NCI-H748 (cell line): ENCODE measurements around the gene UBAC1.
"Not testable (repeated sequence)": the region's sequence is repeated elsewhere in the genome, so short reads cannot be mapped to it uniquely, and the experiment has no call there.

Experiments
- DNase-seq: peaks from one replicate; lab custom pipeline; 2025; ENCODE audit not compliant: unreplicated experiment; lab: John Stamatoyannopoulos, UW

Gene UBAC1

GRCh38 chr9:135961811-135962695, 880 bp upstream of the UBAC1 start:
- DNase-seq = peak; percentile 53

DNA sequence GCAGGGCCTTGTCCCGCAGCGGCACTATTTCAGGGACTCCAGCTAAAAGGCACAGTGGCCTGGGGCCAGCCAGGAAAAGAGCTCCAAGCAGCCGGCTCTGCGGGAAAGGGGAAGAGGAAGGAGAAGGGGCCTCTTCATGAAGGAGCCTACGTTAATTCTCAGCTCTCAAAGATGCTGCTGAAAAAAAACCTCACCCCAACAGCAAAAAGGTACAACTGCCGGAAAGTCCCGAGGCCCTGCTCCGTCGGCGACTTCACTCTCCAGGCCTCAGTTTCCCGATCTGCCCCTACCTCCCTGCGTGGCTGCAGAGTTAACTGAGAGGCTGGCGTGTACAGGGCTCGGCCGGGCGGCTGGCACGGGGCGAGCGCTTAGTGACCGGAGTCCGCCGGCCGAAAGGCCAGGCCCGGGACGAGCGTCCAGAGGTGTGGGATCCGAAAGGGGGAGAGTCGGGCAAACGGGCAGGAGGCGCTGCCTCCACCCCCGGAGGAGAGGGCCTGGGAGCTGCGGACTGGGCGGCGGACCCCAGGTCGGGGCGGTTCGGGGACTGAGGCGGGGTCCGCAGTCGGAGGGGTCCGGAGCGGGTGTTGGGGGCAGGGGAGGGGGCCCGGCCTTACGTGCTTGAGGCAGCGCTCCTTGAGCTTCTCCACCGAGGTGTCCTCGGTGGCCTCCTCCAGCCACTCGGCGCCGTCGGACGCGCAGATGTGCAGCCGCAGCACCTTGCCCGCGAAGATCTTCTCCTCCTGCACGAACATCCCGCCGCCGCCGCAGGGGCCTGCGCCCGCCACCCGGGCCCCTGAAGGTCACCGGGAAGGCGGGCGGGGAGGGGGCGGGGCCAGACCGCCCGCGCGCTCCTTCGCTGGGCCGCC, 529 bp downstream of the UBAC1 start:
- peak; percentile 40 for DNase-seq

DNA sequence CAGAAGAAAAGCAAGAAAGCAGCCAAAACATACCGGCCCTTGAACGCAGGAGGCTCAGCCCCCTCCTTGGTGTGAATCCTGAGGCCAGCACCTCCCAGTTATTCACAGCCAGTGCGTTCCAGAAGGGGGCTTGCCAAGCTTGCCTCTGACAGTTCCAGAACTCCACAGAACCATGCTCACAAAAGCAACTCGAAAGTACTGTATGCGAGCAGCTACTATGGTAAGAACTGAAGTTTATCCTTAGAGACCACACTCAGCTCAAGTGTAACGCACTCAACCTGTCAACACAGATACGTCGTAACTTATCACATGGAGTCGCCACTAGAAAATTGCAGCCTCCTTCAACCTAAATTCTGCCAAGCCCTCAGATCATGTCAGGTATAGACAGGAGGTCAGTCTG, 1.4 kb downstream of the UBAC1 start:
- DNase-seq = no peak

GRCh38 chr9:135958485-135958884, 2.7 kb downstream of the UBAC1 start:
- DNase-seq = no peak

- DNase-seq = no peak
Measured at GRCh38 chr9:135957431-135957830, 3.7 kb downstream of the UBAC1 start.

- DNase-seq = no peak
Measured at GRCh38 chr9:135956802-135957174, 4.4 kb downstream of the UBAC1 start.

DNA sequence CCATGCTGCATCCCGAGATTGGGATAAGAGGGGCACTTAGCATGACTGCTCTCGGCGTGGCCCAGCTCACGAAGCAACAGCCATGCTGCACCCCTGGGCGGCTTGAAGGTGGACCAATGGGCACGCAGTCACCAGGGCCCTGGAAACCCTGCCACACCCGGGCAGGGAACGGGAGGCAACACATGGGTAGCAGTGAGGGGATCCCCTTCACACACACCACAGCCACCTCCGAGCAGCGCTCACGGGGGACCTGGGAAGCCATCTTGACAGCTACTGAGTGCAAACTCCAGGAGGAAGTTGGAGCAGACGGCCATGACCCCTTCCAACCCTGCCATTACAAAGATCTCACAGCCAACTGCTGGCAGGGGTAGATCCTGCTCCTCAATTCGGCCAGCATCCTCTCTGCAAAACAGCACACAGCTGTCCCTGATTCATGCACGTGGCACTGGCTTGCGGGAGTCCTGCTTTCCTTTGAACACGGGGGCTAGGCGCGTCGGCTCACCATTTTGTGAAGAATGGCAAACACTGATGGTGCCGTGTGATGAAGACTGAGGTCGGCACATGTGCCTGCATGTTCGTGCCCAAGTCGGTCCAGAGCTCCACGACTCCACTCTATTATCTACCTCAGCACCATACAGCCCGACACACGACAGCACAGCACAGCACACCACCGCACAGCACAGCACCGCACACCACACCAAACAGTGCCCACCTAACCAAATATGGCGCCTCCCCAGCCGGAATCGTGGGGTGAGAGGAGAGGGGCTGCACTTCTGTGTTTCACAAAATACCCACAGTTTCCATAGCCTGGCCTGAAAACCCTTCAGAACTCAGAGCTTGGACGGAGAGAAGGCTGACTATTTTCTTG, 5.0 kb downstream of the UBAC1 start:
- DNase-seq = no peak

GRCh38 chr9:135952664-135953206, 8.4 kb downstream of the UBAC1 start:
- no peak for DNase-seq

DNA sequence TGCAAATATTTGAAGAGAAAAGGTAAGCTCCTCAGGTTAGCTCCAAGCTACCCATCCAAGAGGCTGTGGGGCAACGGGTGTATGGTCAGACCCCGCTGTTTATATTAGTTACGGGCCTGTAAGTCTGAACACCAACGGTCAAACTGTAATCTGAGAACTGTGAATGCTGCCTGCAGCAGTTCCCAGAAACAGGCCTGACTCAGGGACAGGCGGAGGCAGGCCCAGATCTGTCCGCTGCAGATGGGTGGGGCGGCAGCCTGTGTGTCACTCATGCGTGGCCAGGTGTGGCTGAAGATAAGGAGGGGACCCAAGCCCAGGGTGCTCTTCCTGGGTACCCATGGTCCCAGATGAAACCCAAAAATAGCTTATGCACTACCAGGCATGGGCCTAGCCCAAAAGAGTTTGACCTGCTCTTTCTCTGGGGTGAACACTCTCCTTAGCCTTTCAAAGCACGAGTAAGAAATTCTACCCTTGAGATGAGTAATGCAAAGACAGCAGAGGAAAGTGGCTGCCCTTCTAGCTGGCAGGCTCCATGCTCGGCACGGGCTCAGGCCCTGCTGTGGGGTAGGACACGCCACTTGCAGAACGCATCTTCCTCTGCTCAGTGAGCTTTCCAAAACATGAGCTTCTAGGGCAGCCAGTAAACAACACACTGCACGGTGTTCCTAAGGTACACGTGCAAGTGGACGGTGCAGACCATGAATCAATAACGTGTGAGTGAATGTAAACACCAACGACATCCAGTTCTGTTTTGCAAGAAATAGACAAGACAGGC, 9.1 kb downstream of the UBAC1 start:
- DNase-seq = peak; percentile 85

GRCh38 chr9:135951310-135951709, 9.9 kb downstream of the UBAC1 start:
- DNase-seq = not testable (repeated sequence)

DNA sequence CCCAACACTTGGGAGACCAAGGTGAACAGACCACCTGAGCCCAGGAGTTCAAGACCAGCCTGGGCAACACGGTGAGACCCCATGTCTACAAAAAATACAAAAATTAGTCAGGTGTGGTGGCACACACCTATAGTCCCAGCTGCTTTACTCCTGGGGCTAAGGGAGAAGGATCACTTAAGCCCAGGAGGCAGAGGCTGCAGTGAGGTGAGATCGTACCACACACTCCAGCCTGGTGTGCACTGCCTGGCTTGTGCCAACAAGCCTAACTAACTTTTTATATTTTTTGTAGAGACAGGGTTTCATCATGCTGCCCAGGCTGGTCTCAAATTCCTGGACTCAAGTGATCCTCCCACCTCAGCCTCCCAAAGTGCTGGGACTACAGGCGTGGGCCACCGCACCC, 10.3 kb downstream of the UBAC1 start:
- DNase-seq = not testable (repeated sequence)

DNA sequence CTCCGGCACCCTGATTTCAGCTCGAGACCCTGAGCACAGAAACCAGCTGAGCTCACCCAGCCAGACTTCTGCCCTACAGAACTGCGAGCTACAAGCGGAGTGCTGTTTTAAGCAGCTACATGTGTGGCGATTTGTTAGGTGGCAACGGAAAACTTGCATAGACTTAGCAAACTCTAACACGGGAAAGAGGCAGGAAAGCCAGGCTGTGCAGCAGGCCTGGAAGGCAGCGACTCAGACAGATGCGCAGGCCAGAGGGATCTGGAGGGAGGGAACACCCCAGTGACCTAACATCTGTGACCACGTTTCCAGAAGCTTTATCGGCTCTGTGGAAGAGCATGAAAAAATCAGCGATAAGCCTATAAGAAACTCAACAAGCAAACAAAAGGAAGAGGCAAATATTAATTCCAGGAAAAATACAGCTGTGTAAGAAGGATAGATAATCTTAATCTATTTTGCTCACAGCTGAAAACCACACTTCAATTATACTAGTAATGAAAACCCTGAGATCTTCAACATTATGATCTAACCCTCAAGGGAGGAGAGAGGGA, 11.0 kb downstream of the UBAC1 start:
- no peak for DNase-seq

GRCh38 chr9:135949501-135950134, 11.6 kb downstream of the UBAC1 start:
- DNase-seq = no peak

- no peak for DNase-seq
Measured at GRCh38 chr9:135948968-135949367, 12.2 kb downstream of the UBAC1 start.

DNA sequence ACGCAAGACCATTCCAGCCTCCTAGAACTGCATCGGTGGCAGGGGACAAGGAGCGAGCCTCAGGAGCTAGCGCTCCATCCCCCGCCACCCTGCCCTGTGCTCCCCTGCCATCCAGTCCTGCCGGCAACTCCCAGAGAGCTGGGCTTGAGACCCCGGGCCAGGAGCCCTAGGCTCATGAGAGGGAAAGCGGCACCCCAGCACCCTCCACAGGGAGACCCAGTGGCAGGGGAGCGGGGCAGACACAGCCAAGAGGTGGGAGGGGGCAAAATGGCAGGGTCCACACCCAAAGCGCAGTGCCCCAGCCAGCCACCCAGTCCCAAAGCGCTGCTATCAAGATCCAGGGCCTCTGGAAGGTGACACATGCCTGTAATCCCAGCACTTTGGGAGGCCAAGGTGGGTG, 12.7 kb downstream of the UBAC1 start:
- DNase-seq = no peak

GRCh38 chr9:135947582-135947981, 13.6 kb downstream of the UBAC1 start:
- no peak for DNase-seq

- DNase-seq = not testable (repeated sequence)
Measured at GRCh38 chr9:135947105-135947504, 14.1 kb downstream of the UBAC1 start.

DNA sequence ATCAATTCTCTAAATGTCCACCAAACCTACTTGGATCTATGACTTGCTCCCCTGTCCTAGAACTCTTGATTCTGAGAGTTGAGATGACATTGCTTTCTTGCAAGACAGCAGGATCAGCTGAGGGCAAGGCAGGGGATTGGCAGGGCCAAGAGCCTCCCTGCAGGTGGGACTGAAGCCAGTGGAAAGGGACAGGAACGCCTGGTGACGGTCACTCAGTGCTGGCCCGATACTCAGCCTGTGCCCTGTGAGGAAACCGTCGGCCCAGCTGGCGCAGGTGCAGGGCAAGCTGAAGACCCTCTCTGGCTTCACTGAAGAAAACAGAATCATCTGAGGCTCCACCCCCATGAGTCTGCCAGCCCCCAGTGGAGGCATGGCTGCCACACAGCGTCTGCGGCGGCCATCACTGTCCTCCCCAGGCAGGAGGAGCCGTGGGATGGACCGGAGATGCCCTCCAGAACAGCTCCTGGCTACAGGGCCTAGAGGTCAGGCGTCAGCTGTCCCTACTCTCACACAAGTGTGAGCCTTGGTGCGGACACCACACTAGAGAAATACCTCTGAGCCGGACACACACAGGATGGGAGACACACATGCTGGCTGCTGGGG, 14.7 kb downstream of the UBAC1 start:
- DNase-seq = no peak

GRCh38 chr9:135945969-135946368, 15.2 kb downstream of the UBAC1 start:
- no peak for DNase-seq
